OCI-LY7 (cell line): ENCODE results near the gene PADI4. TPM values are rescaled to one million over a fixed set of nuclear protein-coding genes. Genes with fewer than 3 reads are reported as not detected.

Experiments
- BruUV-seq: library from RNA; stranded (reverse); fragments of 400-500 nt; replicated peaks from 2 replicates; lab custom pipeline; 2021; lab: Mats Ljungman, UMichigan
- CTCF ChIA-PET: fragments of 300-600 bp; sonication (Branson Sonifier 250); formaldehyde crosslinking; loops from one replicate; lab custom pipeline; 2022; ENCODE audit warnings: antibody characterized with exemption; ENCODE audit not compliant: unreplicated experiment; lab: Charles Lee
- POLR2A ChIA-PET: fragments of 300-600 bp; sonication (Branson Sonifier 250); formaldehyde crosslinking; loops from one replicate; lab custom pipeline; 2022; ENCODE audit warnings: antibody characterized with exemption; lab: Charles Lee
- DNase-seq: peaks from one replicate; pipeline ENCODE4 v3.0.0-alpha.2; 2015; ENCODE audit warnings: low spot score
- H2AFZ ChIP-seq: fragments of 200-600 bp; sonication (generic), shearing (Covaris generic); 2 replicates; pipeline ENCODE4 v1.6.1; 2014; ENCODE audit warnings: mild to moderate bottlenecking, antibody characterized with exemption, low read length, moderate library complexity
- H3K27ac ChIP-seq: fragments of 200-600 bp; sonication (generic); 2 replicates; pipeline ENCODE4 v1.5.1; 2014; ENCODE audit warnings: mixed run types, low read depth, mild to moderate bottlenecking, moderate library complexity, low read length, inconsistent platforms; ENCODE audit not compliant: poor library complexity, severe bottlenecking
- H3K36me3 ChIP-seq: fragments of 200-600 bp; sonication (generic); 2 replicates; pipeline ENCODE4 v1.6.1; 2014; ENCODE audit warnings: mild to moderate bottlenecking, antibody characterized with exemption, low read length, moderate library complexity, mixed read lengths; ENCODE audit not compliant: insufficient read depth
- H3K4me1 ChIP-seq: fragments of 200-600 bp; sonication (generic); 2 replicates; pipeline ENCODE4 v1.5.1; 2014; ENCODE audit warnings: mild to moderate bottlenecking, low read length; ENCODE audit not compliant: insufficient read depth, poor library complexity, severe bottlenecking
- H3K4me2 ChIP-seq: fragments of 200-600 bp; sonication (generic); 2 replicates; pipeline ENCODE4 v1.6.1; 2014; ENCODE audit warnings: mild to moderate bottlenecking, low read length
- H3K4me3 ChIP-seq: fragments of 200-600 bp; sonication (generic); 2 replicates; pipeline ENCODE4 v1.5.1; 2014; ENCODE audit warnings: mild to moderate bottlenecking, low read depth, low read length; ENCODE audit not compliant: poor library complexity, severe bottlenecking
- H3K79me2 ChIP-seq: fragments of 200-600 bp; sonication (generic); 2 replicates; pipeline ENCODE4 v1.6.1; 2016; ENCODE audit warnings: low read depth, mild to moderate bottlenecking, low read length, moderate library complexity, mixed read lengths; ENCODE audit not compliant: insufficient read depth
- H3K9me2 ChIP-seq: fragments of 200-600 bp; sonication (generic); 2 replicates; pipeline ENCODE4 v1.6.1; 2016; ENCODE audit warnings: mild to moderate bottlenecking, low read length, mixed read lengths; ENCODE audit not compliant: insufficient read depth
- H3K9me3 ChIP-seq: fragments of 200-600 bp; sonication (generic); 2 replicates; pipeline ENCODE4 v1.6.1; 2014; ENCODE audit warnings: mild to moderate bottlenecking, mixed run types, low read length, mixed read lengths
- H4K20me1 ChIP-seq: fragments of 200-600 bp; sonication (generic); 2 replicates; pipeline ENCODE4 v1.6.1; 2014; ENCODE audit warnings: mild to moderate bottlenecking, antibody characterized with exemption, low read length, moderate library complexity, mixed read lengths; ENCODE audit not compliant: insufficient read depth
- EZH2phosphoT487 ChIP-seq: fragments of 200-600 bp; sonication (generic); IDR thresholded peaks from 2 replicates; pipeline ENCODE4 v1.6.1; 2018; ENCODE audit warnings: low read depth, borderline replicate concordance, mild to moderate bottlenecking, mixed run types, antibody characterized with exemption, low read length, moderate library complexity, mixed read lengths
- intact Hi-C: fragments of 100-400 bp; cut with micrococcal nuclease; formaldehyde crosslinking; loops from one replicate; pipeline ENCODE4 v1.10.0; 2022; ENCODE audit not compliant: unreplicated experiment
- total RNA-seq, 2 experiments: library from RNA; depleted of rRNA in 1 of 2; stranded (reverse); fragments of >200 nt in 1 of 2; shearing (Covaris generic) in 1 of 2; gene quantifications; 2 replicates each; pipeline ENCODE4 v1.2.3, GENCODE V29; 2014 to 2022
- TF ChIP-seq, protein P1 (sequence below): fragments of 200-600 bp; sonication (generic); conservative IDR thresholded peaks from 2 replicates; pipeline ENCODE4 v1.5.1; 2014; ENCODE audit warnings: mild to moderate bottlenecking, antibody characterized with exemption, low read length, moderate library complexity, mixed read lengths

Gene PADI4
- total RNA-seq, 2 experiments from 2014 or later = 0.19 TPM; not detected in 1

DNA sequence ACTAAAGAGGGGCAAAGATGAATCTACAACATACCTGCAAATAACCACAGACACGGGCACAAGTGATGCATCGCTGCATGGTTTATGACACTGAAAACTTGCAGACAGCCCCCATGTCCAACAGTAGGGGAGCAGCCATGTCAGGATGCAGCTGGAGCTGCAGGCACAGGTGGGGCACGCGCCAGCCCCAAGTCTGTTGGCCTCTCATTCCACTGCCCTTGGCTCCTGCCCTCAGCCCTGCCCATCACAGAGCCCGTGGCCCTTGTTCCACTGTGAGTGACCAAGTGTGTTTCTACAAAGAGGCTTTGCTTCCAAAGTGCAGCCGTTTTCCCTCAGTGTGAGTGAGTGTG lies 3.2 kb upstream of the PADI4 start:
- Histone ChIP-seq H3K9me2 (no peaks in the 10 kb centered on the region), H3K4me3 (no peak overlapping the region), H3K36me3 (no peaks in the 10 kb centered on the region), H3K4me2 (no peak overlapping the region), H2AFZ (no peak overlapping the region), H3K9me3 (no peaks in the 10 kb centered on the region), H3K27ac (no peak overlapping the region), H3K79me2 (no peaks in the 10 kb centered on the region), H3K4me1 (no peaks in the 10 kb centered on the region), H4K20me1 (no peaks in the 10 kb centered on the region)
- no peak for DNase-seq
- intact Hi-C loops = no loop called here
- BruUV-seq = no TSS peak
- ChIA-PET CTCF (no interaction called here), POLR2A (interaction anchor here (0.6 kb wide), 1 partner anchor 9 kb away, joined by 3 read pairs; no protein-coding TSS in a partner anchor)
- TF ChIP-seq, protein P1, sequence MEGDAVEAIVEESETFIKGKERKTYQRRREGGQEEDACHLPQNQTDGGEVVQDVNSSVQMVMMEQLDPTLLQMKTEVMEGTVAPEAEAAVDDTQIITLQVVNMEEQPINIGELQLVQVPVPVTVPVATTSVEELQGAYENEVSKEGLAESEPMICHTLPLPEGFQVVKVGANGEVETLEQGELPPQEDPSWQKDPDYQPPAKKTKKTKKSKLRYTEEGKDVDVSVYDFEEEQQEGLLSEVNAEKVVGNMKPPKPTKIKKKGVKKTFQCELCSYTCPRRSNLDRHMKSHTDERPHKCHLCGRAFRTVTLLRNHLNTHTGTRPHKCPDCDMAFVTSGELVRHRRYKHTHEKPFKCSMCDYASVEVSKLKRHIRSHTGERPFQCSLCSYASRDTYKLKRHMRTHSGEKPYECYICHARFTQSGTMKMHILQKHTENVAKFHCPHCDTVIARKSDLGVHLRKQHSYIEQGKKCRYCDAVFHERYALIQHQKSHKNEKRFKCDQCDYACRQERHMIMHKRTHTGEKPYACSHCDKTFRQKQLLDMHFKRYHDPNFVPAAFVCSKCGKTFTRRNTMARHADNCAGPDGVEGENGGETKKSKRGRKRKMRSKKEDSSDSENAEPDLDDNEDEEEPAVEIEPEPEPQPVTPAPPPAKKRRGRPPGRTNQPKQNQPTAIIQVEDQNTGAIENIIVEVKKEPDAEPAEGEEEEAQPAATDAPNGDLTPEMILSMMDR = no peak
- no peak for TF ChIP-seq EZH2phosphoT487

DNA sequence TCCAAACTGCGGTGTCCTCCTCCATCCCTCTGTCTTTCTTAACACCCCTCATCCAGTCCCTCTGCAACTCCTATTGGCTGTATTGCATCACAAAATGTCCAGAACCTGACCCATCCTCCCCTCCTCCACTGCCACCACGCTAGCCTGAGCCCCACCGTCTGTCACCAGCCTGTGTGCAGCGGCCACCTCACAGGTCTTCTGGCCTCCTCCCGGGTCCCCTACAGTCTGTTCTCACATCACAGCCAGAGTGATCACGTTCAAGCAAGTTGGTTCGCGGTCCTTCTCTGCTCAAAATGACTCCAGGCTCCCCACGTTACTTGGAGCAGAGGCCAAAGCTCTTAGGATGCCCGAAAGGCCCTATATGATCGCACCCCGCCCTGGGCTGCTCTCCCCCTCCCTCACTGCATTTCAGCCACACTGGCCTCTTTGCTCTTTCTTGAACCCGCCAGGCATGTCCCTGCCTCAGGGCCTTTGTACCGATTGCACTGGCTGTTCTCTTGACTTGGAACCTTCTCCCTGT lies 2.4 kb upstream of the PADI4 start:
- TF ChIP-seq, protein P1 = no peak
- no peak for TF ChIP-seq EZH2phosphoT487
- Histone ChIP-seq H3K79me2 (no peaks in the 10 kb centered on the region), H4K20me1 (no peaks in the 10 kb centered on the region), H3K9me2 (no peaks in the 10 kb centered on the region), H3K4me3 (no peak overlapping the region), H3K4me1 (no peaks in the 10 kb centered on the region), H2AFZ (no peak overlapping the region), H3K4me2 (no peak overlapping the region), H3K36me3 (no peaks in the 10 kb centered on the region), H3K27ac (no peak overlapping the region), H3K9me3 (no peaks in the 10 kb centered on the region)
- CTCF ChIA-PET = no interaction called here
- no TSS peak for BruUV-seq
- intact Hi-C loops = no loop called here
- DNase-seq = no peak
- POLR2A ChIA-PET = no interaction called here

DNA sequence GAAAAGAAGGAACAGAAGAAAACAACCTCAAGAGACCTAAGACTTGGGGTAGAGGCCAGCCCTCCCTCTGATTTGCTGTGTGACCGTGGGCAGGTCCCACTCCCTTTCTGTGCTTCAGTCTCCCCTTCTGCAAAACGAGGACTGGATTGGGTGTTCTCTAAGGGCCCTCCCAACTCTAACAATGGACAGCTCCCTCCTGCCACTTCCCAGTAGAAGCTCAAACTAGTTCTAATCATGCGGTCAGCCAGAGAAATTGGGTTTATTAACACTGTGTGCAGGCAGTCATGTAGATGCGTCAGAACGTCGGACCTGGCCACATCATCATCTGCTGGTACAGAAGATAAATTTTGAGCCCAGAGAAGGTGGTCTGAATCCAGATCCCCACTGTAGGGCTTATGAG lies 1.6 kb upstream of the PADI4 start:
- POLR2A ChIA-PET = no interaction called here
- Histone ChIP-seq H3K27ac (no peak overlapping the region), H3K79me2 (no peaks in the 10 kb centered on the region), H3K36me3 (no peaks in the 10 kb centered on the region), H3K4me1 (no peaks in the 10 kb centered on the region), H3K4me2 (no peak overlapping the region), H3K9me2 (no peaks in the 10 kb centered on the region), H3K4me3 (no peak overlapping the region), H3K9me3 (no peaks in the 10 kb centered on the region), H2AFZ (no peak overlapping the region), H4K20me1 (no peaks in the 10 kb centered on the region)
- CTCF ChIA-PET = no interaction called here
- no TSS peak for BruUV-seq
- TF ChIP-seq EZH2phosphoT487 = no peak
- TF ChIP-seq, protein P1 = no peak
- no peak for DNase-seq
- intact Hi-C loops = no loop called here
